Measurements from ENCODE around the gene FZD10. TPM values are rescaled to one million over a fixed set of nuclear protein-coding genes. Genes with fewer than 3 reads are reported as not detected.

FZD10 gene
- total and polyA plus RNA-seq, 7 experiments from 2014 or later: not detected

GRCh38 chr12:130214686-130215395, 52.6 kb downstream of the FZD10 start:
- CTCF ChIA-PET: no interaction called here
- Mint-ChIP-seq H3K27me3 (peaks cover 0 to 71% (median 45%) of the 10 kb centered on the region in 5 donors), H3K9me3 (peaks cover 5 to 22% (median 10%) of the 10 kb centered on the region in 11 donors)

More at GRCh38 chr12:130214686-130215395, 52.6 kb downstream of the FZD10 start:
- POLR2A ChIA-PET: no interaction called here
- Mint-ChIP-seq H3K36me3 (peaks cover 0 to 19% (median 9%) of the 10 kb centered on the region in 5 donors), H3K27ac (no peak overlapping the region), H3K4me1 (peaks cover 0 to 11% (median 0%) of the 10 kb centered on the region in 7 donors), H3K4me3 (no peak overlapping the region)
- Histone ChIP-seq H3K4me1 (ENCODE audit: control insufficient read depth in 2 of 2, insufficient read depth in 2 of 2, low read length in 2 of 2) (no peaks in the 10 kb centered on the region), H3K27ac (ENCODE audit: low read depth, low read length) (no peak overlapping the region), H3K36me3 (ENCODE audit: control insufficient read depth in 2 of 3, insufficient read depth in 3 of 3, low read length in 3 of 3) (no peaks in the 10 kb centered on the region), H3K4me3 (ENCODE audit: low read length) (no peak overlapping the region), H3K9me3 (ENCODE audit: control insufficient read depth in 2 of 3, low read length in 3 of 3) (no peaks in the 10 kb centered on the region), H3K27me3 (ENCODE audit: control insufficient read depth in 2 of 2, insufficient read depth in 2 of 2, low read length in 2 of 2) (no peaks in the 10 kb centered on the region)
- intact Hi-C loops (cut with micrococcal nuclease): no loop called here
- DNase-seq: no peak
- ATAC-seq: no peak

Other genes with a start within 250 kb of the FZD10 start
- gene PIWIL1, start 175.4 kb downstream of the FZD10 start, total RNA-seq: not detected
- not detected for gene PIWIL1, start 175.4 kb downstream of the FZD10 start, polyA plus RNA-seq

All from naive thymus-derived CD4-positive, alpha-beta T cell (primary cell).